HG03139 (cell line): ENCODE measurements around the gene FPR3.
"Not testable (repeated sequence)": the region's sequence is repeated elsewhere in the genome, so short reads cannot be mapped to it uniquely, and the experiment has no call there.

Experiments used
- ATAC-seq: cut with Tn5 transposase; IDR thresholded peaks from one replicate; pipeline ENCODE4 v1.9.1; 2021; ENCODE audit not compliant: unreplicated experiment

Gene FPR3

DNA sequence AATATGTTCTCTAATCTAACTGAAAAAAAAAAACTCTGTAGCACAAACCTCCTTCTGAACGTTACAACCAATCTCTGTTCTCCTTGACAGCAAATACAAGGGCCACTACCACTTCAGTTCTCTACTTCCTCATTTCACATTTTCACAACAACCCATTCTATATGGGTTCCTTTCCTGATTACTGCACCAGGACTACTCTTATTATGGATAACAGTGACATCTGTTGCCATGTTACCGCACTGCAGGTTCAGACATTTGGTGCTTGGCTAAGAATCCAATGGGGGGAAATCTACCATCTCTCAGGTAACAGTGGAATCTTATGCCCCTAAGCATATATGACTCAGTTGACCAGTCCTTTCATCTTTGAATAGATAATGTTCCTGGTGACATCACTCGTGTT, 11.6 kb upstream of the FPR3 start:
- no peak for ATAC-seq

DNA sequence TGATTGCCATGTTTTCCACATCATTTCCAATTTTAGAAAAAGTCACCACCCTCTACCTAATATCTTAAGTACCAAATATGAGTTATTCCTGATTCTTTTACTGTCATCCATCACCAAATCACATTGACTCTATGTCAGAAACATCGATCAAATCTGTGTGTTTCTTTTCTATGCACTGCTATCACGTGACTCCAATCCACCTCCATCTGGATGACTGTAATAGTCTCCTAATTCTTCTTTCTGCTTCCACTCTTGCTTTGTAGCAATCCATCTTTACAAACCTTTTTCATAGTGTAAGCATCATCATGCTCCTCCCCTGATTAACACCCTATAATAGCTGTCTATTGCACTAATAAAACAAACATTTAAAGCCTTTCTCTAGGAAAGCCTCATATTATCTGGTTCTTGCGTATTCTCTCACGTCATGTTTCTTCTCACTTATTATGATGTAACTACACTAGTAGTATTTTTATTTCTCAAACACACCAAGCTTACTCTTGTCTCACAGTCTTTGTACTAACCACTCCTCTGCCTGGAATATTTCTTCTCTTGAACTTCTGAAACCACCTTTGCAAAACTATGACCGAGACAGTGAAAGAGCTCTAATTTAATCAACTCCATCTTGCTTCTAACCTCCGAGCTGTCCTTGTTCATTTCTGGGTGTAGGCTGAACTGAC, 10.7 kb upstream of the FPR3 start:
- no peak for ATAC-seq

DNA sequence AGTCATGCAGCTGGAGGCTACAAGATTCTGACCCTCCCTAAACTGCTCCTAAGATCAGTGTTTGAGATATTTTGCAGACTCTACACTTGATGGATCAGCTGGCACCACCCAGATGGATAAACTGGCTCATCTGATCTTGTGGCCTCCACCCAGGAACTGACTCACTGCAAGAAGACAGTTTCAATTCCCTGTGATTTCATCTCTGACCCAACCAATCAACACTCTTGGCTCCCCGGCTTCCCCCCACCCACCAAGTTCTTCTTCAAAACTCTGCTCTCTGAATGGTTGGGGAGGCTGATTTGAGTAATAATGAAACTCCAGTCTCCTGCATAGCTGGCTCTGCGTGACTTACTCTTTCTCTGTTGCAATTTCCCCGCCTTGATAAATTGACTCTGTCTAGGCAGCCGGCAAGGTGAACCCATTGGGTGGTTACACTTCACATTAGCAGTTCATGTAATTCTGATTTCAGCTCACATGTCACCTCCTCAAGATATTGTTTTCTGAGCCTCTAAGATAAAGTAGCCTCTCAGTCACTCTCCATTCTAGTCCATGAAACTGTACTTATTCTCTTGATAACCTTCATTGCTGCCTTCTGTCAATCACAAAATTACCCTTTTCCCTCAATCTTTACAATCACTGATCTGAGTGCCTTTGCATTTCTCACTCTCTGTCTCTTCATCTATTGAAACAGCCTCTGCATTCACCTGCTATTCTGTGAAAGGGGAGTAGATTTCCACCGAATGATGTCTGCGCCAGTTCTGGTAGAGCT, 9.9 kb upstream of the FPR3 start:
- no peak for ATAC-seq

DNA sequence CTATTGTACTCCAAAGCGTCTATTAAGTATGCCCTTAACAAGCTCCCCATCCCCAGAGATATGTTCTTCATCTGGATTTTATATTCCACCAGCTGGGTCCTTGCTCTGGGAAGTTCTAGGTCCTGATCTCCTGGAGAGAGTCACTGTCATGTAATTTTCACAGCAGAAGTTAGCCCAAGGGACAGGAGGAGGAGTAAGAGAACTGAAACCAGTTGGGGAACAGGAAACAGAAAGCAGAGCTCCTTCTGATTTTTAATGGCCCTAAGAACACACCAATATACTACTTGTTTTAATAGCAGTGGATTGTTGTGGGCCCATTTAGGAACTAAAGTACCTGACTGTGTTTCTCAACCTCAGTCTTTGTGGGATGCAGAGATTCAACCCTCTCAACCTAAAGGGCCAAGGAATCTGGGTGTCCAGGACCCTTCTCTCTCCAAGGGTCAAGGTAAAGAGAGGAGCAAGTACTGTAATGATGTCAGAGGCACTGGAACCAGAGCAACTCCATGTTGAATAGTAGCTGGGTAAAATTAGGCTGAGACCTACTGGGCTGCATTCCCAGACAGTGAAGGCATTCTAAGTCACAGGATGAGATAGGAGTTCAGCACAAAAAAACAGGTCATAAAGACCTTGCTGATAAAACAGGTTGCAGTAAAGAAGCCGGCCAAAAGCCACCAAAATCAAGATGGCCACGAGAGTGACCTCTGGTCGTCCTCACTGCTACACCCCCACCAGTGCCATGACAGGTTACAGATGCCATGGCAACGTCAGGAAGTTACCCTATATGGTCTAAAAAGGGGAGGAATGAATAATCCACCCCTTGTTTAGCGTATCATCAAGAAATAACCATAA, 8.1 kb upstream of the FPR3 start:
- ATAC-seq: no peak

DNA sequence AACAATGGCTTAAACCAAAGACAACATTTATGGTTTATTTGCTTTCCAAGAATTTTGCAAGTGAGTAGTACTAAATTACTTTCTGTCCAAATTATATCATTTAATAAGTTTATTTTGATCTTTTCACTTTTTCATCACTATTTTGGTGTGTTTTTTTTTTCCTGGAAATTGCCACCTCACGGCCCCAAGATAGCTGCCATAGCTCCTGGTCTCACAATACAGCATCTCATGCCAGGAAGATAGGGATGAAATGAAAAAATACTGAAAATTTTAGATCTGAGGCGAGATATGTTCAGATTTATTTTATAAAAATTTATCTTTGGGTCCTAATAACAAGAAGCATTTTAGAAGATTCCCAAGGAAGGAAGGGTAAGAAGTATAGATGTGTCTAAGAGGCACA, 6.9 kb upstream of the FPR3 start:
- no peak for ATAC-seq

DNA sequence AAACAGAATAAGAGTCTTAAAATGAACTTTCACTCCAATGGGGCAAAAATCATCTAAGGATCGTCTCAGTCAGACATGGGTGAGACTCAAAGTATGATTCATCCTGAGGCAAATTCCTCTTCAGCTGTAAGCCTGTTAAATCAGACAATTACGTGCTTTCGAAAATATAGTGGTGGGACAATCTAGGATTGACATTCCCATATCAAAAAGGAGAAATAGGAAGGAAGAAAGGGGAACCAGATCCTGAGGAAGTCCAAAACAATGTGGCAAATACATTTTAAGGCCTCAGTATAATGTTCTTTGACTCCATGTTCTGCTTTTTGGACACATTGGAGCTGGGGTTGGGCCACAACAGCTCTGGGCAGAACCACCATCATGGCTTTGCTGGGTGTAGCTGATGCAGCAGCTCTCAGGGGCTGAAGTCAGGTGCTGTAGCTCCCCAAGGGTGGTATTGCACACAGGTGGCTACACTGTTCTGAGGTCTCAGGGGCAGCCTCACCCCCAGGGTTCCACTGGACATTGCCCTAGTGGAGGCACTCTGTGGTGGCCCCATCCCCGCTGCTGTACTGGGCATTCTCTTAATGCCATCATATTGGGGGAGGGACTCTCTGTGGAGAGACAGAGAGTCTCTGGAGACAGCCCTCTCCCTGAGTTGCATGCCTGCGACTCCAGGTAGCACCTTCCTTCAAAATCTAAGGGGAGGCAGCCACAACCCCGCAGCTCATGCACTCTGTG, 5.7 kb upstream of the FPR3 start:
- ATAC-seq: no peak

DNA sequence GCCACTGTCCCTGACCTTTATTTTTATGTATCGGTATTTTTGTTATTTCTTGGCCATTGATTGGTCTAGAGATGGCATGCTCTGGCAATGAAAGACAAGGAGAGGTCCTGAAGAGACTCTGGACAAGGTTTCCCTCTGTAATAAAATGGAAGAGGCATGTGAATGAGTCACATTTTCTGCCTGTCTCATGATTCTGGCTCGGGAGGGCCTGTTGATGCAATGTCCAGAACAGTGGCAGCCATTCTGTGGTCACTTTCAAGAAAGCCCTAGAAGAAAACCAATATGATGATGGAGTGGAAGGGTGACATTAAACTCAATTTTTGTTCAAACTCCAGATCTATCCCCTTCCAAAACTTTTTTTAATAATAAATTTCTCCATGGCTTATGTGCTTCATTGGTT, 2.0 kb upstream of the FPR3 start:
- no peak for ATAC-seq

DNA sequence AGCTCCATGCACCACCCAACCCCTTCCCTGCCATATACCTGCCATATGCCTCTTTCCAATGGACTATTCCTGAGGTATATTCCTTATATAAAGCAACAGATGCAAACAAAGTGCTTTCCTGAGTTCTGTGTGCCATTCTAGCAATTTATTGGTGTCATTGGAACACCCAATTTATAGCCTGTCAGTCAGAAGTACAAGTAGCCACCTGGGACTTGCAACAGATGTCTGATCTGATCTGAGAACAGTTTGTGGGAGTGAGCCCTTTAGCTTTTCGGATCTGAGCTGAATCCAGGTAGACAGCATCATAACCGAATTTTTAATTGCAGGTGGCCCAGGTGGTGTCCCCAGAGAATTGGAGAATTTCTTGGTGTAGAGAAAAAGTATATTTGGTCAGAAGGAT, 963 bp upstream of the FPR3 start:
- ATAC-seq: no peak

DNA sequence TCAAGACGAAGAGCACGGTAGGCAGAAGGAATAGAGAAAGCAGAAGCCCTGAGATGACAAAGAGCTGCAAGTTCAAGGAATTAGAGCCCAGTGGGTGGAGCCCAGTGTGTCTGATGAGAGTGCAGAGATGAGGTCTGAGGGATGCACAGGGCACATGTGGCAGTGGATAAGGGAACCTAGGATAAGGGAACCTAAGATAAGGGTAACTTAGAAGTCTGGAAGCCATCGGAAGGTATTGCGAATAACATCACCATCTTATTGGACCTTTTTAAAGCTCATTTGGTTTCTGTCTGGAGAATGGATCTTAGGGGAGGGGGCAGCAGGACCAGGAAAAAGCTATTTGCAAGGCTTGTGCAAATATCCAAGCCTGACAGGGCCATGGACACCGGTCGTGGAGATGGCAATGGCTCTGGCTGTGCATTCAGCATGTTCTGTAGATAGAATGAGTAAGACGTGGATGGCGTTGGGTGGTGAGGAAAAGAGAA, 1.3 kb downstream of the FPR3 start:
- no peak for ATAC-seq

DNA sequence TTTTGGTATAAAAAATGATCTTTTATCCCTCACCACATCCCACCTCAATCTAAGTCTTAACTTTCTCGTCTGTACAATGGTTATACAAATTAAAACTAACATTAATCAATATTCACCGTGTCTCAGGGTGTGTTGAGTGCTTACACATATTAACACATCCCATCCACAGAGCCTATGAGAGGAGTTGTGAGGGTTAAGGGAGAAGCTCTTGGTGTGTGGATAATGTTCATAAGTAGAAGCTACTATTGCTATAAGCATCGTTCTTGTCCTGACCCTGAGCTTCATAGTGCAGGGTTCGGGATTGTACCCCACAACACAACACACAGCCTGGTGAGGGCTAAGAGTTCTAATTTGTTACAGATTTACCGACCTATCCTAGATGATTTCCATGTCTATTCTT, 2.5 kb downstream of the FPR3 start:
- ATAC-seq: no peak

DNA sequence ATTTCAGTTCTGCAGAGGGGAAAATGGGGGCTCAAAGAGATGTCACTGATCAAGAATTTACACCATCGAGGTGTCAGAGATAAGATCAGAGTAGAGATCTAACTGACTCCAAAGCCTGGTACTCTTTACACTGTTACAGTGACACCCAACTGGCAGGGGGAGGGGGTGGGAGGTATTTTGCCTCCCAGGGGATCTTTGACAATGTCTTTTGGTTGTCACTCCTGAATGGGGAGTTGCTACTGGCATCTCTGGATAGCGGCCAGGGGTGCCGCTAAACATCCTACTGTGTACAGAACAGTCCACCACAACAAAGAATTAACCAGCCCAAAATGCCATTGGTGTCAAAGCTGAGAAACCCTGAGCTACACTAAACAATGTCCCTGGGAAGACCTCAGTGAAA, 3.1 kb downstream of the FPR3 start:
- no peak for ATAC-seq

DNA sequence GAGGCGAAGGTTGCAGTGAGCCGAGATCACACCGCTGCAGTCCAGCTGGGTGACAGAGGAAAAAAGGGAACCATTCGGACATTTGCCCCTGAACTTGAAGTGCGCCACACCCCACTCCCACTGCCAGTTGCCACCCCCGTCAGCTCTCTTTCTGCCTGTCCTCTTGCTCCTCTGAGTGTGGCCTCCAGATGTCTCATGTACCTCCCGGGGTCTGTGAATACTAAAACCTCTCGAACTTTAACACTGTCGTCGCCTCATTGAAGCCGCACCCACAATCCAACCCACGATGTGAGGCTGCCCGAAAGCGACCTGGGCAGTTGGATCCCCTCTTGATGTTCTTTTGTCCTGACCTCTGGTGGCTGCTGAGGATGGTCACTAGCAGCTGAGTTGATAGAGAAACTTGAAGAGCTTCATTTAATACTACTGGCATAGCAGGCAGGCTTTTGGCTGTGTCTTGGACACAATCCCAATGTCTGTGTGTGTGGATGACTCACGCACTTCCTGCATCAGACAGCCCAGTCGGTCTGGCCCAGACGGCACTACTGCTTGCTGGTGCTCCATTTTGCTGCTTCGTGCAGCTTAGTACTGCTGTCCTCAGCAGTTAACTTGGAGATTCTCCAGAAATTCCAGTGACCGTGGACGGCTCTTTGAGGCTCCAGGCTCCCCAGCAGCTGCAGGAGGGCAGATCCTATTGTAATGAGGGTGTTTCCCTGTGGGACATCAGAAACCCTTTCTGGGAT, 4.2 kb downstream of the FPR3 start:
- no peak for ATAC-seq

DNA sequence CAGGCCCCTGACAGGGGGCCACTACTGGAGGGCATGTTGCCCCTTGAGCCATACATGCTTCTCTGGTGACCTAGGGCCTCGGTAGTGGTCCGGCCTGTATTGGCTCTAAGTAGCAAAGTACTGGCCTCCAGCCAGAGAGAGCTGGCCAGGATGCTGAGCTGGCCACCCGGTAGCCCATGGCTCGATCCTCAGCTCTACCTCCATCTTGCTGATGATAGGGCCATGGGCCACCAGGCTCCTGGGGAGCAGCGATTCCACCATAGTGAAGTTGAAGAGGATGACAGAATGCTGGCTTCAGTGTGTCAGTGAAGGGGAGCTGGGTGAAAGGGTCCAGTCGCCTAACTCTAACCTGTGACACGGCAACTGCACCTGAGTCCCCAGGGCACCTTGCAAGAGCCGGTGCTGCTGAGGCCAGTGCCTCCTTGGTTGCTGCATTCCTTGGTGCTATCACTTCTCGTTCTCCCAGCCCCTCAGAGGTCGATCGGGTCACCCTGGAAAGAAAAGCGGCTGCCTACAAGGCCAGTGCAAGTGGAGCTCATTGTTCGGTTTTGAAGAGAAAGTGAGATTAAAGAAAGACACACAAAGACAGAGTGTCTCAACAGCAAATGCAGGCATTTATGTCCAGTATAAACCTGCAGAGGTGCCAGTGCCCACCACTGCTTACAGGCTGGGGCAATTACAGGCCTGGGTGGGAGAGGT, 5.0 kb downstream of the FPR3 start:
- no peak for ATAC-seq

DNA sequence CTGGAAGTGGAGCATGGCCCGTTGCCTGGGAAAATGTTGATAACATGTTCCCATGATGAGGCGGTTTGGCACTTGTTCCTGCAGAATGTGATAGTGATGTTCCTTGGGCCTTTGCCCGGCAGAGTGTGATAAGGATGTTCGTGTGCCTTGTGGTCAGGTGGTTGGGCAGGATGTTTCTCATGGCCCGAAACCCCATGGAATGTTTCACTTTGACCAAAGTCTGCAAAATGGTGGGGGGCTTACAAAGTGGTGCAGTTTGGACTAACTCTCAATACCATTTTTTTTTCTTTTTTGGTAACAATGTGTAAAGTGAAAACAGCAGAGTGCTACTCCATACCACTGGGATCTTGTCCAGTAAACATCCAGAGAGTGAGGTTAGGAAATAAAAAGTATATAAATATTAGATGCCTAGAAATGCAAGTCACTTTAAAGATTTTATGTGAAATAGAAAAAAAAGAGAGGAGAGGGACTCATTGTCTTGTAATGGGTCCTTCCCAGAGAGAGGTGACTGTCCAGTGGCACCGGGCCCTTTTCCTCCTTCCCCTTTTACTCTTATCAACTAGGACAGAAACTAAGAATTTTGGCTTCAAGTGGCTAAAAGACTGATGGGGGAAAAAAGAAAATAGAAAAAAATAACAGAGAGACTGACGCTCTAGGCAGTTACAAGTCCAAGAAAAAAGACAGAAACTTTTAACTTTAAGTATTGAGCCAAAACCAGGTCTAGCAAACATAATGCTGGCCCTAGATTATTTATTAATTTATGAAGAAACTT, 5.7 kb downstream of the FPR3 start:
- ATAC-seq: no peak

DNA sequence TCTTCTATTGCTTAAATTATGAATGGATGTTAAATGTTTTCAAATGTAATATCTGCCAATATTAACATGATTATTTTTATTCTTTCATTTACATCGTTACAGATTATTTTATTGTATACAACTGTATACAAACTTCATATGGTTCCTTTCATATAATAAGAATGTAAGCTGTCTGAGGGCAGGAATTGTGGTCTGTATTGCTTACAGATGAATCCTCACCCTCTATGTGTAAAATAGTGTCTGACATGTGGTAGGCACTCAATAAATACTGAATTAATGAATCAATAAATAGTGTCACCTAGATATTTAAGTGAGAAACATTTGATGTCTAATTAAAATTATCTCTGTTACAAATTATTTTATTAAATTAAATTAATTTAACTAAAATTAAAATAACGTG, 7.8 kb downstream of the FPR3 start:
- ATAC-seq: no peak

DNA sequence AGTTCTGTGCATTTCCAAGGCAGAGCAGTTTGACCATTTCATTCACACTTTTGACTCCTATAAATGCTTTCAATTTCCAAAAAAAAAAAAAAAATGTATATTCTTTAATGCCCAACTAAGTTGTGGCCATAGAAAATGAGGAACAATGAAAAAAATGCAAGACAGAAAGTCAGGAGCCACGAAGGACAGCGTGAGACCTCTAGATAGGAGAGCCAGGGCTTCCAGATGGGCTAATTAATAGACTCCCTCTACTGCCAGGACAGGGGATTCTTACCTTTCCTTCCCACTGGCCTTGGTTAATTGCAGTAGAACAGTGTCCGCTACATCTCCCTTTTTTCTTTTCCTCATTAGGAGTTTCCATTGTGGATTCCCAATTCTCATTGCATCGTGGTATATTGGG, 8.6 kb downstream of the FPR3 start:
- no peak for ATAC-seq

DNA sequence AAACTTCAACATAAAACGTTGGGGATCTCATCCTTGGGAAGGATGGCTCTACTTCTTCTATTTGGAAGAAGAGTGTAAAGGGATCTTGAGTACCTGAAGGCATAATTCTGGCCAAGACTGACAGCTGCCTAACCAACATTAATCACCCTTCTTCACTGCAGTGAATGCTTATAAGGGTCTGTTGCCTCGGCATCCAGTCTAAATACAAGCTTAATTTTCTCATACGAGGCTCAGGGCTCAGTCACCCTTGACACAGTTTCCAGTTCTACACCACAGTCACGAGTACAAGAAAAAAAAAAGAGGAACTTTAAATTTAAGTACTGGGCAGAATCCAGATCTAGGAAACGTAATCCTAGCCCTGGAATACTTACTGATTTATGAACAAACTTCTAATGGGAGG, 9.0 kb downstream of the FPR3 start:
- no peak for ATAC-seq

DNA sequence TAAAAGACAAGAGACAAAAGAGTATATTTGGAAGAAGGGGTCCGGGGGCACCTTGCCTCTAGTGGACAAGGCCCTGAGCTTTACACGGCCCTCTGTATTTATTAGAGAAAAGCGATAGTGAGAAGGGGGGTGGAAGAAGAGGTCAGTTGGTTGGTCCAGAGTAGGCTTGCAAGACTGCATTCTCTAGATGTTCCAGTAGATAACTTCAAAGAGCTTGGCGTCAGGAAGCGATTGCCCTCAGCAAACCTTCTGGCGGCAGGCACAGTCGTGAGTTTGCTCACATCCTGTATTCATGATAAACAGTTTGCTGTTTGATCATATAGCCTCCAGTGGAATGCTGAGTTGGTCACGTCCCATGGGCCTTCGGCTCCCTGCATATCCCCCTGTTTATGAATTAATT, 9.8 kb downstream of the FPR3 start:
- not testable (repeated sequence) for ATAC-seq

DNA sequence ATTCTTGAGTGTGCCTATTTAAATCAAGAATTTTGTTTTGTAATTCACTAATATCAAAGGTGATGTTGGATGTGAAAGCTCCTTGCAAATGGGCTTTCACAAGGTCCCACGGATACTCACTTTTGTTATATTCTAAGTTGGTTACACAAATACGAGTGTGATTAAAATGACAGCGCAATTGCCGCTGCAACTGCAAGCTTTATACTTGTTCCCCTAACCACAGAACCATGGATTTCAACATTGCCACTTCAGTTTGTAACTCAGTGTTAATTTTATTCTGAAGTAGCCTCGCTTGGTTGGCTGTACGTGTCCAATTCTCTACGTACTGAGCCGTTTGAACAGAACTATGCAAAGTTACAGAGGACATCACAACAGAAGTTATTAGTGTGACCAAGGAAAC, 10.4 kb downstream of the FPR3 start:
- ATAC-seq: not testable (repeated sequence)
